GM23248 (cell line): ENCODE measurements around the gene NAV3.

Experiments used
- EZH2 ChIP-seq: fragments of 200-600 bp; sonication (generic); IDR thresholded peaks from 2 replicates; pipeline ENCODE4 v1.6.1; 2018; ENCODE audit warnings: antibody characterized with exemption, mild to moderate bottlenecking; ENCODE audit not compliant: insufficient read depth, poor library complexity, severe bottlenecking
- EZH2phosphoT487 ChIP-seq: fragments of 200-600 bp; sonication (generic); IDR thresholded peaks from 2 replicates; pipeline ENCODE4 v1.6.1; 2018; ENCODE audit warnings: antibody characterized with exemption, moderate library complexity, mild to moderate bottlenecking, low read depth; ENCODE audit not compliant: insufficient read depth

DNA sequence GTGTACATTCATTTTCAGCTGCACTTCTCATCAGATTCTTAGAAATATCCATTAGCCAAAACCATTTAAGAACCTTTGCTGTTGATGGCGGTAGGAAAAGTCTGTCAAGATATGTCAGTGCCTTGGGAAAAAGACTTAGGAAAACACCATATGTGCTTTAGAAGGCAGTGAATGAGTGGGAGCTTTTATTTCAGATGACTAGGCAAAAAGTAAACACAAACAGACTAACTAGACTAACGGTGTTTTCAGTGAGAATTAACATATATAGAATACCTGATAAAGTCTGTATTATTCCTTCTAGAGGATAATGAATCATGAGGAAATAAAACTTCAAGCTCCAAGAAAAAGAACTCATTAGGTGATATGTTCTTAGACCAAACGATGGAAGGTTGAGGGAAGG, 418.9 kb downstream of the NAV3 start:
- TF ChIP-seq EZH2 (no peak), EZH2phosphoT487 (no peak)
